Rectal smooth muscle tissue (tissue), 1 donor: ENCODE results near the gene THSD1.
"Not testable (repeated sequence)": the region's sequence is repeated elsewhere in the genome, so short reads cannot be mapped to it uniquely, and the experiment has no call there.

Source experiments
- H3K27ac ChIP-seq: one replicate; pipeline ENCODE4 v1.7.0; 2013; ENCODE audit warnings: low read depth, low read length, inconsistent platforms
- H3K27me3 ChIP-seq: one replicate; pipeline ENCODE4 v1.7.0; 2013; ENCODE audit warnings: low read length; ENCODE audit not compliant: control insufficient read depth, insufficient read depth
- H3K36me3 ChIP-seq: one replicate; pipeline ENCODE4 v1.7.0; 2013; ENCODE audit warnings: low read length; ENCODE audit not compliant: control insufficient read depth, insufficient read depth
- H3K4me1 ChIP-seq: one replicate; pipeline ENCODE4 v1.7.0; 2013; ENCODE audit warnings: low read length; ENCODE audit not compliant: control insufficient read depth, insufficient read depth
- H3K4me3 ChIP-seq: one replicate; pipeline ENCODE4 v1.7.0; 2013; ENCODE audit warnings: low read length
- H3K9ac ChIP-seq: one replicate; pipeline ENCODE4 v1.7.0; 2013; ENCODE audit warnings: low read length

Gene THSD1

GRCh38 chr13:52446265-52446664, 40.3 kb upstream of the THSD1 start:
- Histone ChIP-seq H3K4me1 (peaks cover 2% of the 10 kb centered on the region), H3K36me3 (no peaks in the 10 kb centered on the region), H3K9ac (no peak overlapping the region), H3K4me3 (no peak overlapping the region), H3K27me3 (no peaks in the 10 kb centered on the region), H3K27ac (no peak overlapping the region)

GRCh38 chr13:52432456-52432855, 26.5 kb upstream of the THSD1 start:
- Histone ChIP-seq H3K27ac (no peak overlapping the region), H3K4me1 (no peaks in the 10 kb centered on the region), H3K36me3 (peaks cover 5% of the 10 kb centered on the region), H3K4me3 (no peak overlapping the region), H3K27me3 (no peaks in the 10 kb centered on the region), H3K9ac (no peak overlapping the region)

GRCh38 chr13:52428295-52428694, 22.3 kb upstream of the THSD1 start:
- no peak overlapping the region for H3K27ac ChIP-seq
- peaks cover 2% of the 10 kb centered on the region for H3K36me3 ChIP-seq
- no peak overlapping the region for H3K4me3 ChIP-seq
- no peaks in the 10 kb centered on the region for H3K4me1 ChIP-seq
- H3K27me3 ChIP-seq: no peaks in the 10 kb centered on the region
- no peak overlapping the region for H3K9ac ChIP-seq

- no peak overlapping the region for H3K27ac ChIP-seq
- no peaks in the 10 kb centered on the region for H3K27me3 ChIP-seq
- H3K4me3 ChIP-seq: no peak overlapping the region
- no peaks in the 10 kb centered on the region for H3K4me1 ChIP-seq
- H3K9ac ChIP-seq: no peak overlapping the region
- peaks cover 7% of the 10 kb centered on the region for H3K36me3 ChIP-seq
Observed at GRCh38 chr13:52421216-52421615, 15.2 kb upstream of the THSD1 start.

- Histone ChIP-seq H3K36me3 (peaks cover 8% of the 10 kb centered on the region), H3K27me3 (no peaks in the 10 kb centered on the region), H3K4me1 (no peaks in the 10 kb centered on the region), H3K27ac (no peak overlapping the region), H3K4me3 (no peak overlapping the region), H3K9ac (no peak overlapping the region)
Observed at GRCh38 chr13:52419080-52419479, 13.1 kb upstream of the THSD1 start.

GRCh38 chr13:52414963-52415362, 9.0 kb upstream of the THSD1 start:
- Histone ChIP-seq H3K27me3 (no peaks in the 10 kb centered on the region), H3K27ac (no peak overlapping the region), H3K4me1 (no peaks in the 10 kb centered on the region), H3K4me3 (no peak overlapping the region), H3K36me3 (peaks cover 11% of the 10 kb centered on the region), H3K9ac (no peak overlapping the region)

- Histone ChIP-seq H3K4me1 (no peaks in the 10 kb centered on the region), H3K9ac (no peak overlapping the region), H3K4me3 (no peak overlapping the region), H3K27me3 (no peaks in the 10 kb centered on the region), H3K36me3 (peaks cover 11% of the 10 kb centered on the region), H3K27ac (no peak overlapping the region)
Observed at GRCh38 chr13:52414051-52414450, 8.1 kb upstream of the THSD1 start.

- Histone ChIP-seq H3K27me3 (no peaks in the 10 kb centered on the region), H3K4me3 (no peak overlapping the region), H3K4me1 (no peaks in the 10 kb centered on the region), H3K27ac (no peak overlapping the region), H3K9ac (no peak overlapping the region), H3K36me3 (peaks cover 6% of the 10 kb centered on the region)
Observed at GRCh38 chr13:52412128-52412527, 6.2 kb upstream of the THSD1 start.

- no peak overlapping the region for H3K4me3 ChIP-seq
- H3K27ac ChIP-seq: no peak overlapping the region
- H3K36me3 ChIP-seq: peaks cover 6% of the 10 kb centered on the region
- no peaks in the 10 kb centered on the region for H3K27me3 ChIP-seq
- no peaks in the 10 kb centered on the region for H3K4me1 ChIP-seq
- H3K9ac ChIP-seq: no peak overlapping the region
Observed at GRCh38 chr13:52411629-52412028, 5.7 kb upstream of the THSD1 start.

GRCh38 chr13:52408071-52408658, 2.2 kb upstream of the THSD1 start:
- H3K27ac ChIP-seq, H3K36me3 ChIP-seq, H3K4me1 ChIP-seq, H3K27me3 ChIP-seq, H3K4me3 ChIP-seq, H3K9ac ChIP-seq: not testable (repeated sequence)

- H3K9ac ChIP-seq, H3K36me3 ChIP-seq, H3K4me1 ChIP-seq, H3K27me3 ChIP-seq, H3K27ac ChIP-seq, H3K4me3 ChIP-seq: not testable (repeated sequence)
Observed at GRCh38 chr13:52407436-52407835, 1.5 kb upstream of the THSD1 start.

GRCh38 chr13:52406629-52407028, 657 bp upstream of the THSD1 start:
- Histone ChIP-seq H3K9ac (no peak overlapping the region), H3K27ac (no peak overlapping the region), H3K4me3 (no peak overlapping the region), H3K27me3 (no peaks in the 10 kb centered on the region), H3K4me1 (peaks cover 4% of the 10 kb centered on the region), H3K36me3 (no peaks in the 10 kb centered on the region)

GRCh38 chr13:52405369-52405766, 604 bp downstream of the THSD1 start:
- Histone ChIP-seq H3K4me1 (peaks cover 4% of the 10 kb centered on the region), H3K36me3 (no peaks in the 10 kb centered on the region), H3K9ac (no peak overlapping the region), H3K27ac (no peak overlapping the region), H3K4me3 (peak overlapping the region; percentile 32), H3K27me3 (no peaks in the 10 kb centered on the region)
